Measurements from ENCODE around the gene PGPEP1.
"Not testable (repeated sequence)": the region's sequence is repeated elsewhere in the genome, so short reads cannot be mapped to it uniquely, and the experiment has no call there.

Gene PGPEP1

DNA sequence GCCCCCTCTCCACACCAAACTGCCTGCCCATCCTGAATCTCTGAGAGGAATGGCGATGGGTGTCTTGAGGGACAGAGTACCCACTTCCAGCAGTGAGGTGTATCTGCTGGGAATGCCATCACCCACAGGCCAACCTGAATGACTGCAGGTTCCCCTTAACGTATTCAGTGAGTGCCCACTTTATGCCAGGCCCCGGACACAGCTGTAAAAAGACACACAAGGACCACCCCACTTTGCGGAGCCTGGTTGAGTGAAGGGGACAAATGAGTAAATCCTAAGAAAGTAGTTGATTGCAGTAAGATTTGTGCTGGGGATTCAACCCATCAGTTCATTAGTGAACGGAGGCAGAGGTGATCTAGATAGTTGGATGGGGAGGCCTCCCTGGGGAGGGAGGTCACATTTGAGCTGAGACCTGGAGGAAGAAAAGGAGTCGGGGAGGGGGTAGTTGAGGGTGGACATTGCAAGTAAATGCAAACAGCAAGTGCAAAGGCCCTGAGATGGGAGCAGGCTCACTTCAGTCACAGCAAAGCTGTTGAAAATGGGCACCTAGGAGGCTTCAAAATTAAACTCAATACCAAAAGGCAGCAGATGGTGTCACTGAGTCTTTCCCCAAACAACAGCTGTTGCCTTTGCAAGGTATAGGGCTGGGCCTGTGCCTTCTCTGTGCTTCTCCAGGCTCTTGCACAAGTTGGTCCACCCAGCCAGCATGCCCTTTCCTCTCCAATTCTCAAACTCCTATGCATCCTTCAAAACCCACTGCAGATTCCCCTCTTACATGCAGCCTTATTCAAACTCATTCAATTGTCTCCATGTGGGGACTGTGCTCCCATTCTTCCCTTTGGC is 49.9 kb downstream of the PGPEP1 start:
- DNase-seq (ENCODE audit: low read depth) = no peak

DNA sequence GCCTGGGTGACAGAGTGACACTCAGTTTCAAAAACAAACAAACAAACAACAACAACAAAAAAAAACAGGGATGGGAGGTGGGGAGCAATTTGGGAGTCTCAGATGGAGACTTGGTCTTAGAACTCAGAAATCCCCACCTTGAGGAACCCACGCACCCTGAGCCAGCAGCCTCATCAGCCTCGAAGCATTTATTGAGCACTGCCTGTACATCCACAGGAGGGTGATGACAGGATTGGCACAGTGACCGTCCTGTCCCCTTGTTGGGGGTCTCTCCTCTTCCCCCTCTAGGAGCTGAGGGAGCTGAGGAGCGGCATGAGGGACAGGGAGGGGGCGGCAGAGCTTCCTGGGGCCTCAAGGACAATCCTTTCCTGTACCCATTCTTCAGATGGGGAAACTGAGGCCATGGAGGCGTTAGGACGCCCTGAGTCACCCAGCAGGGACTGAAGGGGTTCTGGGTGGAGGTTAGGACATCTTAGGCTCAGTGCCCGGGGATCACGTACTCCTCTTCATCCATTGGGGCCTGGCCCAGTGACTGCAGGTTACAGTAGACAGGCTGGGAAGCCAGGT is 51.2 kb downstream of the PGPEP1 start:
- no peak for DNase-seq (ENCODE audit: low read depth)

DNA sequence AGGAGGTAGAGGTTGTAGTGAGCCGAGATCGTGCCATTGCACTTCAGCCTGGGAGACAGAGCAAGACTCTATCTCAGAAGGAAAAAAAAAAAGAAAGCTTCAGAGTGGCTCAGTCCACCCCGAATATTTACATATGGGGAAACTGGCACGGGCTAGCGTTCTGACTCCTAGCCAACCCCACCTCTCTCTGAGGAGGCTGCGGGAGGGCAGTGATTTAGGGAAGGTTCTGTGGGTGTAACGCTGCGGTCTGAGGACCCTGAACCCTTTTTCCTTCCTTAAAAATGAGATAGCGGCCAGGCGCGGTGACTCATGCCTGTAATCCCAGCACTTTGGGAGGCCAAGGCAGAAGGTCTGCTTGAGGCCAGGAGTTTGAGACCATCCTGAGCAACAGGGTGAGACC is 52.0 kb downstream of the PGPEP1 start:
- DNase-seq (ENCODE audit: low read depth) = no peak

DNA sequence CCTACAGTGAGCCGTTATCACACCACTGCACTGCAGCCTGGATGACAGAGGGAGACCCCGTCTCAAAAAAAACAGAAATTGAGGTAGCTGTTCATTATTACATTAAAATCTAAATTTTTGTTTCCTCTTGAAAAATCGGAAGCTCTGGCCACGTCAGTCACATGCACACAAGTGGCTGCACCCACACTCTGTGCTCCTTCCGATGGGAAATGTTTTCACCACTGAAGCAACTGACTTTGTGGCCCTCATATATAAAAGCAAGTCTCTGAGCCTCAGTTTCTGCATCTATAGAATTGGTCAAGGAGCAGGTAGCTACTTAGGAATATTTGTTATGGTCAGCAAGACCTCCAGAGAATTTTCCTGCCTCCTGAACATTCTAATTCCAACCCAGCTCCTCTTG is 52.5 kb downstream of the PGPEP1 start:
- DNase-seq (ENCODE audit: low read depth) = no peak

DNA sequence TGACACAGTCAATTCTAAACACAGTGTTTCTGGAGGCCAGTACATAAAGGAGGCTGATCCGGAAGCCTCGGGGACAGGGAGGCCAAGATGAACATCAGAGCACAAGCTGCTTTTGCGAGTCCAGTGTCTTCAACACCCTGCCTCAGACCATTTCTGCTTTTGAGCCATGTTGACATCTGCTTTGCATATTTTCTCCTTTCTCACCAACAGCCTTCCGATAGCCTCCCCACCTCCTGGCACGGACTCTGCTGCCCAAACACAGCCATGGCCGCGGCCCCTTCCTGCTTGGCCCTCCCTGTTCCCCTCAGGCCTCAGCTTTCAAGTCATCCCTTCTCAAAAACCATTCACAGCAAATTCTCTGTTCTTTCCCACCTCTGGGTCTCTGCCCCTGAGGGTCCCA is 53.4 kb downstream of the PGPEP1 start:
- DNase-seq (ENCODE audit: low read depth) = no peak

DNA sequence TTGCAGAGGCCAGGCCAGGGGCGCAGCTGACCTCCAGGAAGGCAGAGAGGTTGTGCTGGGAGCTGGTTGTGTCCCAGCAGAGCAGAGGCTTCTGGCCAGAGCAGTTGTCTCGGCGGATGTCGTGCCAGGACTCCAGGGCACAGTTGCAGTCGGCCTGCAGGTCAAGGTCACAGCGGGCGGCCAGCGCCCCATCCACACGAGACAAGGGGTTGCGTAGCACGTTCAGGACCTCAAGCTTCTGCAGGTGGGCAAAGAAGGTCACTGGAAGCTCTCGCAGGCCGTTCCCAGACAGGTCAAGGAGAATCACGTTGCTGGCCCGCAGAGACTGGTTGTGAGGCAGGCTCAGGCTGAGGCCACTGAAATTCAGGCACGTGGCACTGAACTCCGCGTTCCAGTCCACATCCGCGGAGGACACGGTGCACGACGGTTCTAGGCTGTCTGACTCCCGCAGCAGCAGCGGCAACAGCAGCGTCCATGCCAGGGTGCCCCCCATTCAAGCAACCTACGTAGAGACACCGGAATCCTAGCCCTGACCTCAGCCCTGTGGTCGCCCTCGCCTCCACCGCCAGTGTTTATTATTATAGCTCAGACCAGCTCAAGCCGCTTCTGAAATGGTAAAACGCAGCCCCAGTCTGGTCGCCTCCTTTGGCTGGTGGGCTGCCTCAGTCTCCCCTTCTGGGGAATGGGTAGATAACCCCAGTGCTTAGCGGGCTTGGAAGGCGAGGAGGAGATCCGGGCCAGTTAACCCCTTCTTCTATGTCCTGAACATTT is 56.3 kb downstream of the PGPEP1 start:
- DNase-seq (ENCODE audit: low read depth) = no peak

DNA sequence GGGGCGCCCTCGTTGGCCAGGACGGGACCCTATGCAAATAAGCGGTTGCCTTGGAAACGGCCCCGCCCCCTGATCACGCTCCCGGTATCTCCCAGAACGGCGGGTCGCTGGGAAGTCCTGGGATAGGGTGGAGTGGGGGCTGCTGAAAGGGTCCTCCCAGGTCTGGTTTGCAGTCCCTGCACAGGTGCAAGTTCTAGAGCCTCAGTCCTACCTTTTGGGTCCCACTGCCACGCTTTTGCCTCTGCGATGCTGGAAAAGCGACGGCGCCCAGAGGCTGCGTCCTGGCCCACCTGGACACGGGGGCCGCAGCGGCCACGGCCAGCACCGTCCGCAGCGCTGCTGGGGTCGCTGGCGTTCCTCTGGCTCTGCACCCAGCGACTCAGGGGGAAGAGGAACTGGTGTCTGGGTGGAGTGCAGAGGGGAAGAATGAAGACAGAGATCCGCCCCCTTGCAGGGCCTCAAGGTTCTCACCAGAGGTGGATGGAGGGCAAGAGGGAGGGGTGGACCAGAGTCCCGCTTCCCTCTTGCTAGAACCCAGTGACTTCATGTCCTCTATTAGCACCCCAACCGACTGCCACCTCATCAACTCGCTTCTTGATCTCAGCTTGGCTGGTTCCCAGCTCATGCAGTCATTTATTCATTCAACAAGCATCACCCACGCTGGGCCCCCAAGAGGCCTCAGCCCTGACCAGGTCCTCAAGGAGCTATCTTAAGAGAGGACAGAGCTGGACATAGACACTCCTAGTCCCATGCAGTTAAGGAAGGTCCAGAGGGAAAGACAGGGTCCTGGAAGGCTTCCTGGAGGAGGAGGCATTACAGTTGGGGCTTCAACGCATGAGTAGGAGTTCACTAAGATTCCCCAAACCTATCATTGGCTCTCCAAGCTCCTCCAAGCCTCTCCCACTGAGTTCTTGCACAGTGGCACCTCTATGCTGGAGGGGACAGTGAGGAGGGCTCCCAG is 57.1 kb downstream of the PGPEP1 start, which contains the start of gene LRRC25:
TSS of gene LRRC25 (minus strand) at position 381 of the 961 bp plus-strand sequence. CDS start 659 bp downstream, outside the sequence.
- DNase-seq (ENCODE audit: low read depth) = no peak

DNA sequence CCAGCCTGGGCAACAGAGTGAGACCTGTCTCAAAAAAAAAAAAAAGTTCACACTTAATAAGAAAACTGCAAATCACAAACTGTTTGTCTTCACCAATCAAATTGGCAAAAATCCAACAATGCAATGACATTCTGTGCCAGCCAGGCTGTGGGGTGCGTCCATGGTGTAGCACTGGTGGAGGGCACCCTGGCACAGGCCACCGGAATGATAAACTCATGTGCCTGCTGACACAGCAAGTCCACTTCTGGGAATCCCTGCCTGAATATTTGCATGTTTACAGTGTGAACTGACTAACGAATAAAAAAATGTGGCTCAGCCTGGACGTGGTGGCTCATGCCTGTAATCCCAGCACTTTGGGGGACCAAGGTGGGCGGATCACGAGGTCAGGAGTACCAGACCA is 58.6 kb downstream of the PGPEP1 start:
- no peak for DNase-seq (ENCODE audit: low read depth)

DNA sequence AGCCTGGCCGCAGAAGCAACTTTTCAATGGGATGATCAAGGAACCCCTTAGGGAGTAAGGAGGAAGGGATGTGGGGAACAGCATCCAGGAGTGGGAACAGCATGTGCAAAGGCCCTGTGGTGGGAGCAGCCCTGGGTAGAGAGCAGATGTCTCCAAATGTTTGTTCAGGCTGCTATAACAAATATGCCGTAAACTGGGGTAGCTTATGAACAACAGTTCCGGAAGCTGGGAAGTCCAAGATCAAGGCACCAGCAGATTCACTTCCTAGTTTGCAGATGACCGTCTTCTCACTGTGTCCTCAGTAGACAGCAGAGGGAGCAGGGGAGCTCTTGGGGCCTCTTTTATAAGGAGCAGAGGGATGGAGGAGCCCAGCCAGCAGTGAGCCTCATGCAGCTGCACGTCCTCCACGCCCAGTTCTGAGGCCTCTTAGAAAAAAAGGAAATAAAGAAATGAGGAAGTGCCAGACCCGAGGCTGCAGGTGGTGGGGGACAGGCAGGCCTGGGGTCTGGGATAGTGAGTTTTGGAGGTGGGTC is 61.2 kb downstream of the PGPEP1 start:
- DNase-seq (ENCODE audit: low read depth) = peak; percentile 85

DNA sequence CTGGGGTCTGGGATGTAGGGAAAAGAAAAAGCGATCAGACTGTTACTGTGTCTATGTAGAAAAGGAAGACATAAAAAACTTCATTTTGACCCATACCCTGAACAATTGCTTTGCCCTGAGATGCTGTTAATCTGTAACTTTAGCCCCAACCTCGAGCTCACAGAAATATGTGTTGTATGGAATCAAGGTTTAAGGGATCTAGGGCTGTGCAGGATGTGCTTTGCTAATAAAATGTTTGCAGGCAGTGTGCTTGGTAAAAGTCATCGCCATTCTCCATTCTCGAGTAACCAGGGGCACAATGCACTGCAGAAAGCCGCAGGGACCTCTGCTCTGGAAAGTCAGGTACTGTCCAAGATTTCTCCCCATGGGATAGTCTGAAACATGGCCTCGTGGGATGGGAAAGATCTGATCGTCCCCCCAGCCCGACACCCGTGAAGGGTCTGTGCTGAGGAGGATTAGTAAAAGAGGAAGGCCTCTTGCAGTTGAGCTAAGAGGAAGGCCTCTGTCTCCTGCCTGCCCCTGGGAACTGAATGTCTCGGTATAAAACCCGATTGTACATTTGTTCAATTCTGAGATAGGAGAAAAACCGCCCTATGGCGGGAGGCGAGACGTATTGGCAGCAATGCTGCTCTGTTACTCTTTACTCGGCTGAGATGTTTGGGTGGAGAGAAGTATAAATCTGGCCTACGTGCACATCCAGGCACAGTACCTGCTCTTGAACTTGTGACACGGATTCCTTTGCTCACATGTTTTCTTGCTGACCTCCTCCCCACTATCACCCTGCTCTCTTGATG is 62.3 kb downstream of the PGPEP1 start:
- DNase-seq (ENCODE audit: low read depth) = not testable (repeated sequence)

DNA sequence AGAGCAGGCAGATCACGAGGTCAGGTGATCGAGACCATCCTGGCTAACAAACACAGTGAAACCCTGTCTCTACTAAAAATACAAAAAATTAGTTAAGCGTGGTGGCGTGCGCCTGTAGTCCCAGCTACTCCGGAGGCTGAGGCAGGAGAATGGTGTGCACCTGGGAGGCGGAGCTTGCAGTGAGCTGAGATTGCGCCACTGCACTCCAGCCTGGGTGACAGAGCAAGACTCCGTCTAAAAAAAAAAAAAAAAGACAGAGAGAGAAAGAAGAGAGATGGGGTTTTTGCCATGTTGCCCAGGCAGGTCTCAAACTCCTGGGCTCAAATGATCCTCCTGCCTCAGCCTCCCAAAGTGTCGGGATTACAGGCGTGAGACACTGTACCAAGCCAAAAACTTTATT is 65.4 kb downstream of the PGPEP1 start:
- DNase-seq (ENCODE audit: low read depth) = not testable (repeated sequence)

DNA sequence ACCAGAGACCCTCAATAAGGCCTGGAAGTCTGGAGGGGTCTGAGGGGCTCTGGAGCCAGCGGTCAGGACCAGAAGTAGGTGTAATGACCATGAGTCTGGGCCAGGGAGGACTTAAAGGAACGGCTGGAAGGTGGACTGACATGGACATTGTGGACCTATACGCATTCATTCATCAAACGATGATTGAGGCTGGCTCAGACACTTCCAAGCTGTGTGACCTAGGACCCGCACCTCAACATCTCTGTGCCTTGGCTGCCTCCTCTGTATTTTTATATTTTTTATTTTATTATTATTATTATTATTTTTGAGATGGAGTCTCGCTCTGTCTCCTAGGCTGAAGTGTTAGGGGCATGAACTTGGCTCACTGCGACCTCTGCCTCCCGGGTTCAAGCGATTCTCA is 66.4 kb downstream of the PGPEP1 start:
- DNase-seq (ENCODE audit: low read depth) = no peak

DNA sequence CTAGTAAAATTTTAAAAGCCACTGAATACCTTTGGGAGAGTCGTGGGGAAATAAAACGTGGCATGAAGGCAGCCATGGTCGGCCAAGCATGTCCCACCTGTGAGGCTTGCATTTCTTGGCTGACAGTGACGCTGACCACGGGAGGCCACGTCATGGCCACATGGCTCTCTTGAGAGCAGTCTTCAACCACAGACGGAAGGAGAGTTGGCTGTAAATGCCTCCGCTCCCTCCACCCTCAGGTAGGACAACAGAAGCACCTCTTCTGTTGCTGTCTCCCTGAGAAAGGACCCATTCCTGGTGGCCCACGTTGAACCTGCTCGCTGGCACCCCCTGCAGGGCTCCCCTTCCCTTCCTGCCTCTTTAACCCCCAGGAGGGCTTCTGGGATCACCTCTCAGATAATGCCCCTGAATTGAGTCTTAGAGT is 67.7 kb downstream of the PGPEP1 start:
- DNase-seq (ENCODE audit: low read depth) = no peak

DNA sequence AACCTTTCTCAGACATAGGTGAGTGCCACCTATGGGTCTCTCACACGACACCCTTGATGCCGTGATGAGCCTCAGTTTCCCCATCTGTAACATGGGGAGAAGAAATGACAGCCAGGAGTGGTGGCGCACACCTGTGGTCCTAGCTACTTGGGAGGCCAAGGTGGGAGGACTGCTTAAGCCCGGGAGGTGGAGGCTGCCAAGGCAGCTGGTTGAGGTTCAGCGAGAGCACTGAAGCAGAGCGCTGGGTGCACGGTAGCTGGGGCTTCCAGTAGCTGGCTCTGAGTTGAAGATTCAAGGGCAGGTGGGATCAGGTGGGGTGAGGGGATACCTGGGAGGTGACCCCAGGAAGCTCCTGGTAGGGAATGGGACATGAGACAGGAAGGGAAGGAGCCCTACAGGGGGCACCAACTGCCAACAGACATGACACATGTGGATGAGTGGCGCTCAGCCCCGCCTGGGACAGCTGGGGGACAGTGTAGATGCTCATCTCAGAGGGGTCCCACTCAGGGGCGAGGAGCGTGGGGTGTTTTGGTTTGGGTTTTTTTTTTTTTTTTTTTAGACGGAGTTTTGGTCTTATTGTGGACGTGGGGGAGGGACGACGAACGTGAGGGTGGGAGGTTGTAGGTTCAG is 72.3 kb downstream of the PGPEP1 start:
- DNase-seq (ENCODE audit: low read depth) = no peak

DNA sequence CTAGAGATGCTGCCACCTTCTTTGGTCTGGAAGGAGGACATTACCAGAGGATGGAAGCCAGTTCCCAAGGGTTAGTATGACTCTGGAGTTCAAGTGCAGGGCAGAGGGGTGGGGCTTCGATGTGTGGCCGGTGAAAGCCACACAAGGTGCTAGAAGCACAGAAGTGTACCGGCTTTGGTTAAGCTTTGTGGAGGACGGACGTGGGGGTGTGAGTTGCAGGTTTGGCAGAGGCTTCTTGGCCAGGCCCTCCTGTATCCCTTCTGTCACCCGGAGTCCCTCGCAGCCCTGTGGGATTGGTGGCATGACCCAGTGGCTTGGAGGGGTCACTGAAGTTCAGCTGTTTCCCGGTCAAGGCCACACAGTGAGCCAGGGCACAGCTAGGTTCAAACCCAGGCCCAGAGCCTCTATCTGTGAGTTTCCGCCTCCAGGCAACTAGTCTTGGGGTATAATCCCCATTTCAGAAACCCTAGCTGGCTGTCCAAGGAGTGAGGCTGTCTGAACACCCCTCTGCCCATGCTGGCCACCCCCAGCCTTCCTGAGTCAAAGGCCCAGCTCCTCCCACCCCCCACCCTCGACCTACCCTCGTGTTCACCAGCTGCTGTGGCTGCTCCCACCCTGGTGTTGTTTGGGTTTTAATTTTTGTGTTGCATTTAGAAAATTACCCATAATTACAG is 74.2 kb downstream of the PGPEP1 start:
- DNase-seq (ENCODE audit: low read depth) = no peak

DNA sequence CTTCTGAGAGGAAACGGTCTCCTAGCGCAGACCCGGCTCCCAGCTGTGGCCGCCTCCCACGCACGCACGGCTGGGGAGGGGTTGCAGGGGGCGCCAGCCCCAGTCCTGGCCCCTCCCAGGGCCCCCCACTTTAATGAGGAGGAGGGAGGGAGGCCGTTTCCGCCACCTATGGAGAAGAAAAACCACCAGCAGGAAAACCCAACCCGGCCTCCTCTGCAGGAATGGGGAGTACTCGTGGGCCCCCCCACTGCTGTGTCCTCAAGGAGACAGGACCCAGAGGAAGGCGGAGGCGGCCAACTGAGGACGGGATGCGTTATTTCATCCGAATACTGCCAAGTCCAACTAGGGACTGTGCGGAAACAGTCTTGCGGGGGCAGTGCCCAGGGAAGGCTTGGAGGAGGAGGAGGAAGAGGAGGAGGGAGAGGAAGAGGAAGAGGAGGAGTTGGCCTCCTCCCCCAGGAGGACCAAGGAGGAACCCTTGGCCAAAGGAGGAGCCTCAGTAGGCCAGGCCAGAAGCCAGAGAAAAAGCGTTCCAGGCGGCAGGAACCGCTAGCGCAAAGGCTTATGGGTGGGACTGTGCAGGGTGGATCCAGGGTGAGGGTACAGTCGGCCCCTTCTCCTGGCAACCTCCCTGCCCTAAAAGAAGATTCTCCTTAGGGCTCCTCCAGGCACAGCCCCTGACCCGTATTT is 74.9 kb downstream of the PGPEP1 start:
- DNase-seq (ENCODE audit: low read depth) = peak; percentile 93

DNA sequence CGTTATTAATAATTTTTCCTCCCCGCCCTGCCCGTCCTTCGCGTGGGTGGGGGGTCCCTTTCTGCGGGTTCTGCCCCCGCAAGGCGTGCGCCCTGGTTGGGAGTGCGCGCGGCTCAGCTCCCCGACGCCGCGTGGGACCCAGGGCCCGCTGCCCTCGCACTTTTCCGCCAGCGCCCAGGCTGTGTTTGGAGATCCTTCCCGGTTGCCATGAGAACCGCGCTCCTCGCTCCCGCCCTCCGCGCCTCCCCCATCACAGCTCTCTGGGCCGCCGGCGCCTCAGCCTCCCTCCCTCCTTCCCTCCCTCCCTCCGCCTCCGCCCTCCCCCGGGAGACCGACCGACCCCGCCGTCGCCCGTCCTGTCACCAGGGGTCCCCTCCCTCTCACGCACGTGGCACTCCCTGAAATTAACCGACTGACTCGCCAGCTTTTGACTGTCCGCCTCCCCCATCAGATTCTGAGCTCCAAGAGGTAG is 76.4 kb downstream of the PGPEP1 start:
- DNase-seq (ENCODE audit: low read depth) = peak; percentile 82

DNA sequence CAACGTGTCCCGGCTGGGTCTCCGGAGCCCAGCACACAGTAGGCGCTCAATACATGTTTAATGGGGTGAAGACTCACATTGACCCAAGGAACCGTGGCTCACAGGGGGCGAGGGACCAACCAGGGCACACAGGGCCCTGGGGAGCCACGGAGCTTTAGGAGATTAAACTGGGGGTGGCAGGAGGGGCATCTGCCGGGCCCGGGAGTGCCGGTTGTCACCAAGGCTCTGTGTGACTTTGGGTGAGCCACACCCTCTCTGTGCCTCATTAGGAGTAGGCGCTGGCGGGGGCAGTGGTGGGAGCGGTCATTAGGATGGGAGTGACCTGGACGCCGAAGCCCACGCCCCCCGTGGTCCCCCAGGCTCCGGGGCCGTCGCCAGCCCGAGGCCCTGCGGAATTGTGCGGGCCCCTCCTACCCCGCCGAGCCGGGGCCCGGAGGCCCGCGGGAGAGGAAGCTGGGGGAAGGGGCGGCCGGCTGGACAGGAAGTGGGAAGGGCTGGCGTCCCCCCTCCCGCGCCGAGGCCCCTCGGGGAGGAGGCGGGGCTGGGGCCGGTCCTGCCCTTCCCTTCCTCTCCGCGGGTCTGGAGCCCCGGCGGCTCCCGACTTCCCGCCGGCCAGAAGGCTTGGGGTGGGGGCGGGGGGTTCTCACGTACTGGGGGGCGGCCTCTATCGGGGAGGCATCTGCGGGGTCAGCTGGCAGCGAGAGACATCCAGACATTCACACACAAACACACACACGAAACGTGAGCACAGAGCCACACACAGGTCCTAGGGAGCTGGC is 77.0 kb downstream of the PGPEP1 start:
- peak; percentile 85 for DNase-seq (ENCODE audit: low read depth)

Data from CMK (cell line).